ENCODE measurements around the gene PTPRR. TPM values are rescaled to one million over a fixed set of nuclear protein-coding genes. Genes with fewer than 3 reads are reported as not detected.

The PTPRR gene
- total and polyA plus RNA-seq, 4 donors, result 0.17 to 1.5 (median 0.61) TPM

DNA sequence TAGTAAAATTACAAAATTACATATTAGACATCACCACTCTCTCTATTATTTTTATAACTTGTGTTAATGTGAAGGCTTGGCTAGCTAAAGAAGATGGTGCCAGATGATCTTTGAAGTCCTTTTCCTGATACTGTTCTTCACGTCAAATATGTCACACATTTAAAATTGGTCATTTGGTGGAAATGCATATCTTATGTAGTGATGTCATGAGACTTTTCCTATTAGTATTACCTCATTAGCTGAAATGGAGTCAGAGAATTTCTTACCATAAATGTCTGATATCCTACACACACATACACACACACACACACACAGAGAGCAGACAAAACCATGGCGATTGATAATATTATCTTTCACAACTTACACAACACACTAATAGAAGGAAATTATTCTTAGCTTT is 158.5 kb downstream of the PTPRR start:
- Histone ChIP-seq H3K9me3 (ENCODE audit: control insufficient read depth in 4 of 4, insufficient read depth in 3 of 4, low read length in 3 of 4) (peaks cover 0 to 3% (median 0%) of the 10 kb centered on the region in 4 donors), H3K4me1 (ENCODE audit: control insufficient read depth in 5 of 5, insufficient read depth in 5 of 5, low read length in 5 of 5) (no peaks in the 10 kb centered on the region), H3K4me3 (no peak overlapping the region), H3K27me3 (ENCODE audit: control insufficient read depth in 3 of 3, insufficient read depth in 3 of 3, low read length in 2 of 3) (no peaks in the 10 kb centered on the region), H3K27ac (ENCODE audit: low read depth in 1 of 2, low read length in 1 of 2) (no peak overlapping the region), H3K36me3 (ENCODE audit: control insufficient read depth in 4 of 4, insufficient read depth in 4 of 4, low read length in 4 of 4) (no peaks in the 10 kb centered on the region), H3K9ac (ENCODE audit: insufficient read depth in 1 of 2, low read length in 2 of 2) (no peak overlapping the region)
- WGBS, 2 donors, result 78 to 86% methylated on average over 2 of the region's 2 CpGs
- ATAC-seq (ENCODE audit: insufficient read depth, low FRiP score) (no peak), DNase-seq (no peak)
- TF ChIP-seq, protein P1, sequence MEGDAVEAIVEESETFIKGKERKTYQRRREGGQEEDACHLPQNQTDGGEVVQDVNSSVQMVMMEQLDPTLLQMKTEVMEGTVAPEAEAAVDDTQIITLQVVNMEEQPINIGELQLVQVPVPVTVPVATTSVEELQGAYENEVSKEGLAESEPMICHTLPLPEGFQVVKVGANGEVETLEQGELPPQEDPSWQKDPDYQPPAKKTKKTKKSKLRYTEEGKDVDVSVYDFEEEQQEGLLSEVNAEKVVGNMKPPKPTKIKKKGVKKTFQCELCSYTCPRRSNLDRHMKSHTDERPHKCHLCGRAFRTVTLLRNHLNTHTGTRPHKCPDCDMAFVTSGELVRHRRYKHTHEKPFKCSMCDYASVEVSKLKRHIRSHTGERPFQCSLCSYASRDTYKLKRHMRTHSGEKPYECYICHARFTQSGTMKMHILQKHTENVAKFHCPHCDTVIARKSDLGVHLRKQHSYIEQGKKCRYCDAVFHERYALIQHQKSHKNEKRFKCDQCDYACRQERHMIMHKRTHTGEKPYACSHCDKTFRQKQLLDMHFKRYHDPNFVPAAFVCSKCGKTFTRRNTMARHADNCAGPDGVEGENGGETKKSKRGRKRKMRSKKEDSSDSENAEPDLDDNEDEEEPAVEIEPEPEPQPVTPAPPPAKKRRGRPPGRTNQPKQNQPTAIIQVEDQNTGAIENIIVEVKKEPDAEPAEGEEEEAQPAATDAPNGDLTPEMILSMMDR (IDR thresholded peaks at IDR 0.05; ENCODE audit: control extremely low read depth, extremely low read depth), result no peak

DNA sequence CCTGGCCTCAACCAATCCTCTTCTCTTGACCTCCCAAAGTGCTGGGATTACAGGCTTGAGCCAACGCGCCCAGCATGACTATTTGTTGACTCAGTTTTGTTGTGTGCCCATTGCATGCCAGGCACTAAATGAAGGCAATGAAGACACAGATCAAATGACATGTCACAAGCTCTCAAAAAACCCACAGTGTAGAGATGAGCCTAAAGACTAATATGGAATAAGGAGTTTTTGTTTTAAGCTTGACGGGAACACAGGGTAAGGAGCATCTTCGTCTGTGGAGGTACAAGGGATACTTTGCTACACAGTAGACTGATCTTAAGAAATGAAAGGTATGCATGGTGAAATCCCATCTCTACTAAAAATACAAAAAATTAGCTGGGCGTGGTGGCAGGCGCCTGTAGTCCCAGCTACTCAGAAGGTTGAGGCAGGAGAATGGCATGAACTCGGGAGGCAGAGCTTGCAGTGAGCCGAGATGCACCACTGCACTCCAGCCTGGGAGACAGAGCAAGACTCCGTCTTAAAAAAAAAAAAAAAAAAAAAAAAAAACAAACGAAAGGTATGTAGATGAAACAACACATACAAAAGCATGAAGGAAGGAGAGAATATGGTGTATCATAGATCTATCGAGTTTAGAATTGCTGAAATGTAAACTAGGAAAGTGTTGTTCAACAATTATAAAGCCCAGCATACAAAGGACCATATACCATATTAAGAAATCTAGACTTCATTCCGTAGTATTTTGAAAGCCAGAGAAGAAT is 161.2 kb downstream of the PTPRR start:
- 91 to 95% methylated on average over 11 to 12 of the region's 12 CpGs for WGBS, 2 donors
- ATAC-seq (ENCODE audit: insufficient read depth, low FRiP score) (no peak), DNase-seq (no peak)
- Histone ChIP-seq H3K4me1 (ENCODE audit: control insufficient read depth in 5 of 5, insufficient read depth in 5 of 5, low read length in 5 of 5) (no peaks in the 10 kb centered on the region), H3K27me3 (ENCODE audit: control insufficient read depth in 3 of 3, insufficient read depth in 3 of 3, low read length in 2 of 3) (peaks cover 0 to 2% (median 0%) of the 10 kb centered on the region in 3 donors), H3K36me3 (ENCODE audit: control insufficient read depth in 4 of 4, insufficient read depth in 4 of 4, low read length in 4 of 4) (no peaks in the 10 kb centered on the region), H3K4me3 (no peak overlapping the region), H3K9me3 (ENCODE audit: control insufficient read depth in 4 of 4, insufficient read depth in 3 of 4, low read length in 3 of 4) (peaks cover 0 to 2% (median 0%) of the 10 kb centered on the region in 4 donors), H3K9ac (ENCODE audit: insufficient read depth in 1 of 2, low read length in 2 of 2) (no peak overlapping the region), H3K27ac (ENCODE audit: low read depth in 1 of 2, low read length in 1 of 2) (no peak overlapping the region)
- TF ChIP-seq, protein P1 (IDR thresholded peaks at IDR 0.05; ENCODE audit: control extremely low read depth, extremely low read depth), result no peak

DNA sequence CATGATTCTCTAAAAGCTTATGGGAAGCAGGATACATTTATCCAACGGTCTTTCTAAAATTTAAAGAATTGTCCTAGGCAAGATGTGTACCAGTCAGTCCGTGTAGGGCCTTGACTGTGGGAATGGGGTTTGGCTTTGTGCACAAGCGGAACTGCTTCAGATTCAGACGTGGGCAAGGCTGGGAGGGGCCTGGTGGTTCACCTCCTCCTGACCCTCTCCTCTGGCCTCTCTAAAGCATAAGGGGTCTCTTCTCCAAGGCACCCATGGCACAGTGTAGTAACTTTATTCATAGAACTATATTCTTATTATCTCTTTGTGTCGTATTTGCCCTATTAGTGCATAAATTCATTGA is 162.1 kb downstream of the PTPRR start:
- Histone ChIP-seq H3K4me3 (no peak overlapping the region), H3K36me3 (ENCODE audit: control insufficient read depth in 4 of 4, insufficient read depth in 4 of 4, low read length in 4 of 4) (no peaks in the 10 kb centered on the region), H3K9me3 (ENCODE audit: control insufficient read depth in 4 of 4, insufficient read depth in 3 of 4, low read length in 3 of 4) (no peaks in the 10 kb centered on the region), H3K9ac (ENCODE audit: insufficient read depth in 1 of 2, low read length in 2 of 2) (no peak overlapping the region), H3K27ac (ENCODE audit: low read depth in 1 of 2, low read length in 1 of 2) (no peak overlapping the region), H3K27me3 (ENCODE audit: control insufficient read depth in 3 of 3, insufficient read depth in 3 of 3, low read length in 2 of 3) (peaks cover 0 to 2% (median 0%) of the 10 kb centered on the region in 3 donors), H3K4me1 (ENCODE audit: control insufficient read depth in 5 of 5, insufficient read depth in 5 of 5, low read length in 5 of 5) (no peaks in the 10 kb centered on the region)
- TF ChIP-seq, protein P1 (IDR thresholded peaks at IDR 0.05; ENCODE audit: control extremely low read depth, extremely low read depth), result no peak
- DNase-seq, result no peak
- no peak for ATAC-seq (ENCODE audit: insufficient read depth, low FRiP score)
- WGBS, 2 donors, result 86 to 91% methylated on average over 5 of the region's 5 CpGs

Data from lung (tissue), 12 donors.